ENCODE data around the gene SNED1. TPM values are rescaled to one million over a fixed set of nuclear protein-coding genes. Genes with fewer than 3 reads are reported as not detected.
A peak's percentile ranks its signal among the peaks of the same experiment; 100 is the strongest.

SNED1 gene
- total RNA-seq, 1 donor from 2014 or later = 0.11 TPM

- Histone ChIP-seq H3K79me2 (ENCODE audit: low read depth) (no peaks in the 10 kb centered on the region), H3K4me3 (no peak overlapping the region), H3K27me3 (no peaks in the 10 kb centered on the region), H3K9ac (no peak overlapping the region), H3K4me1 (peaks cover 6% of the 10 kb centered on the region), H3K27ac (no peak overlapping the region), H3K4me2 (no peak overlapping the region), H3K9me3 (ENCODE audit: low read depth) (no peaks in the 10 kb centered on the region), H3K36me3 (no peaks in the 10 kb centered on the region), H4K20me1 (ENCODE audit: low read depth) (no peaks in the 10 kb centered on the region), H3F3A (ENCODE audit: low read depth) (no peaks in the 10 kb centered on the region), H2AFZ (replicated peaks) (no peak overlapping the region)
- H3K36me3 Mint-ChIP-seq = no peaks in the 10 kb centered on the region
- TF ChIP-seq CTCF (IDR thresholded peaks at IDR 0.05) (no peak), EZH2phosphoT487 (IDR thresholded peaks at IDR 0.05) (no peak), EZH2 (IDR thresholded peaks at IDR 0.05) (no peak)
- peaks cover 28% of the 10 kb centered on the region for H3K4me1 Mint-ChIP-seq
- H3K4me3 Mint-ChIP-seq = peak overlapping the region; percentile 33
- H3K27ac Mint-ChIP-seq = peak overlapping the region; percentile 91
- DNase-seq (ENCODE audit: low spot score) = no peak
- peaks cover 8% of the 10 kb centered on the region for H3K27me3 Mint-ChIP-seq (ENCODE audit: insufficient read depth, low read depth)
- no peaks in the 10 kb centered on the region for H3K9me3 Mint-ChIP-seq
These were observed 43.7 kb upstream of the SNED1 start for GRCh38 chr2:240954436-240955305.

- no peaks in the 10 kb centered on the region for H3F3A ChIP-seq (ENCODE audit: low read depth)
- Mint-ChIP-seq H3K4me1 (peaks cover 28% of the 10 kb centered on the region), H3K9me3 (no peaks in the 10 kb centered on the region), H3K27ac (peak overlapping the region; percentile 37), H3K27me3 (ENCODE audit: insufficient read depth, low read depth) (peaks cover 6% of the 10 kb centered on the region), H3K36me3 (no peaks in the 10 kb centered on the region), H3K4me3 (peak overlapping the region; percentile 33)
- no peaks in the 10 kb centered on the region for H3K27me3 ChIP-seq
- TF ChIP-seq EZH2phosphoT487 (IDR thresholded peaks at IDR 0.05) (no peak), CTCF (IDR thresholded peaks at IDR 0.05) (no peak), EZH2 (IDR thresholded peaks at IDR 0.05) (no peak)
- no peaks in the 10 kb centered on the region for H3K79me2 ChIP-seq (ENCODE audit: low read depth)
- H4K20me1 ChIP-seq (ENCODE audit: low read depth) = no peaks in the 10 kb centered on the region
- no peak overlapping the region for H3K4me3 ChIP-seq
- no peaks in the 10 kb centered on the region for H3K9me3 ChIP-seq (ENCODE audit: low read depth)
- H3K9ac ChIP-seq = no peak overlapping the region
- no peak overlapping the region for H3K4me2 ChIP-seq
- no peak overlapping the region for H3K27ac ChIP-seq
- no peak overlapping the region for H2AFZ ChIP-seq (replicated peaks)
- H3K36me3 ChIP-seq = no peaks in the 10 kb centered on the region
- peaks cover 8% of the 10 kb centered on the region for H3K4me1 ChIP-seq
- DNase-seq (ENCODE audit: low spot score) = no peak
These were observed 42.9 kb upstream of the SNED1 start for GRCh38 chr2:240955306-240956170.

DNA sequence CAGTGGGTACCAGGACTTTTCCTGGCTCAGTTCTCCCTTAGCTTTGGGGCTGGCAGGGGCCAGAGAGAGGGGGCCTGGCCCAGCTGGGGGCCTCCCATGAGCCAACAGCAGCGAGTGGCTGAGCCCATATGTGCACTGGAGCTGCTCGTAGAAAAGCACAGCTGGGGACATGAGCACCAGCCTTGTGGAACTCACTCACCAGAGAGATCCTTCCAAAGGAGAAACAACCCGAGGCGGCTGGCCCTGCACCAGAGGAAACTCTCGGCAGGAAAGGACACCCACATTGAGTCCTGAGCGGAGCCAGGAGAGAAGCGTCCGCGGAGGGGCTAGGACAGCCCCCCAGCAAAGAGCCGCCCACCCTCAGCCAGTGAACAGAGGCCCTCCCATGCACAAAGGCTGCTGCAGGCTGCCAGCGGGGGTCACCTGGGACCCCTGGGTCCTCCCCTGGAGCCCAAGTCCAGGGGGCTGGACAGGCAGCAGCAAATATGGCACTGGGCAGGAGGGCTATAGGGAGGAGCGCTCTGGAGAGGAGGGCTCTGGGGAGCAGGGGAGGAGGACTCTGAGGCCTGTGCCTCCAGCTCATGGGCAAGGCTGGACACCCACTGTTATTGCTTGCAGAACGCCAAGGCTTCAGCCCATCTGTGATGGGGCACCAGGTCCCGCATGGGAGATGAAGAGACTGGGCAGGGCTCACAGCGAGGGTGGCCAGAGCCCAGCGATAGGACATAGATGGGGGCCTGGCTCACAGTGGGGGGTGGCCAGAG is 42.1 kb upstream of the SNED1 start:
- no peak for TF ChIP-seq CTCF (IDR thresholded peaks at IDR 0.05)
- H3K36me3 ChIP-seq = no peaks in the 10 kb centered on the region
- DNase-seq (ENCODE audit: low spot score) = no peak
- H3F3A ChIP-seq (ENCODE audit: low read depth) = no peaks in the 10 kb centered on the region
- H3K9me3 ChIP-seq (ENCODE audit: low read depth) = no peaks in the 10 kb centered on the region
- H2AFZ ChIP-seq (replicated peaks) = no peak overlapping the region
- no peak overlapping the region for H3K27ac ChIP-seq
- no peaks in the 10 kb centered on the region for H3K27me3 ChIP-seq
- Mint-ChIP-seq H3K36me3 (no peaks in the 10 kb centered on the region), H3K9me3 (no peaks in the 10 kb centered on the region), H3K4me1 (peaks cover 28% of the 10 kb centered on the region), H3K4me3 (no peak overlapping the region), H3K27ac (peak overlapping the region; percentile 66), H3K27me3 (ENCODE audit: insufficient read depth, low read depth) (peaks cover 6% of the 10 kb centered on the region)
- H3K4me1 ChIP-seq = peaks cover 13% of the 10 kb centered on the region
- no peaks in the 10 kb centered on the region for H4K20me1 ChIP-seq (ENCODE audit: low read depth)
- no peak overlapping the region for H3K4me2 ChIP-seq
- H3K4me3 ChIP-seq = no peak overlapping the region
- no peak overlapping the region for H3K9ac ChIP-seq
- no peaks in the 10 kb centered on the region for H3K79me2 ChIP-seq (ENCODE audit: low read depth)
